Measurements from ENCODE around the gene ZNF41. TPM values are rescaled to one million over a fixed set of nuclear protein-coding genes. Genes with fewer than 3 reads are reported as not detected.

ZNF41 gene
- total and polyA plus RNA-seq, 7 donors = 3.0 to 8.4 (median 4.3) TPM

DNA sequence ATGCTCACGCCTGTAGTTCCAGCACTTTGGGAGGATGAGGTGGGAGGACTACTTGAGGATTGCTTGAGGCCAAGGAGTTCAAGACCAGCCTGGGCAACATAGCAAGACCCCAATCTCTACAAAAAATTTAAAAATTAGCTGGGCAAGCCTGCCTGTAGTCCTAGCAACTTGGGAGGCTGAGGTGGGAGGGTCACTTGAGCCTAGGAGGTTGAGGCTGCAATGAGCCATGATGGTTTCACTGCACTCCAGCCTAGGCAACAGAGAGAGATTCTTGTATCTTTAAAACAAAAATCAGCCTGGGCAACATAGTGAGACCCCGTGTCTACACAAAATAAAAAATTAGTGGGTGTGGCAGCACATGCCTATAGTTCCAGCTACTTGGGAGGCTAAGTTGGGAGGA is 1.9 kb downstream of the ZNF41 start:
- peaks cover 0 to 20% (median 0%) of the 10 kb centered on the region in 4 donors for H3K4me1 ChIP-seq
- no peak overlapping the region for H3K27ac ChIP-seq
- TF ChIP-seq POLR2AphosphoS5 (IDR thresholded peaks at IDR 0.05) (no peak), EP300 (IDR thresholded peaks at IDR 0.05) (no peak)
- intact Hi-C loops (cut with DNase I) = loop anchor here (10.0 kb wide), 1 partner anchor 336 kb away; the partner anchor contains the start of genes NDUFB11 and RBM10
- 70 to 90% methylated on average over 2 of the region's 2 CpGs for WGBS, 2 donors
- no peaks in the 10 kb centered on the region for H3K27me3 ChIP-seq
- no peak overlapping the region for H3K4me3 ChIP-seq
- no peaks in the 10 kb centered on the region for H3K36me3 ChIP-seq
- H3K9me3 ChIP-seq = no peaks in the 10 kb centered on the region
- peak; percentile 35 for DNase-seq

DNA sequence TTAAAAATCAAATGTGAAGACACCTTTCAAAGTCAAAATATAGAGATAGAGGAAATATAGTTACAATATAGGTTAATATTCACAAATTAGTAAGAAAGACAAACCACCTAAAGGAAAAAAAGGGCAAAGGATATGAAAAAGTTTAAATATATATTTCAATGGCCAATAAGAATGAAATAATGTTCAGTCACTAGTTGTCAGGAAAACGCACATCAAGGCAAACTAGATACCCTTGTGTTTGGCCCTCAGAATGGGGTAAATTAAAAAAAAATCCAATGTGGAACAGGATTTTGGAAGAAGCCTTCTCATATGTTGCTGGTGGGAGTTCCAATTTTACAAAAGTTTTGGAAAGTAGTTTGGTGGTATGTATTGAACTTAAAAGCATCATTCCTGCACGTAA is 2.4 kb downstream of the ZNF41 start:
- H3K36me3 ChIP-seq = no peaks in the 10 kb centered on the region
- WGBS, 2 donors = 41 to 43% methylated on average over 2 of the region's 2 CpGs
- intact Hi-C loops (cut with DNase I) = loop anchor here (10.0 kb wide), 1 partner anchor 336 kb away; the partner anchor contains the start of genes NDUFB11 and RBM10
- DNase-seq = no peak
- H3K27me3 ChIP-seq = no peaks in the 10 kb centered on the region
- H3K4me1 ChIP-seq = peaks cover 0 to 20% (median 0%) of the 10 kb centered on the region in 4 donors
- H3K27ac ChIP-seq = no peak overlapping the region
- no peak overlapping the region for H3K4me3 ChIP-seq
- TF ChIP-seq CTCF (IDR thresholded peaks at IDR 0.05) (no peak), EP300 (IDR thresholded peaks at IDR 0.05) (no peak), POLR2AphosphoS5 (IDR thresholded peaks at IDR 0.05) (no peak), POLR2A (IDR thresholded peaks at IDR 0.05) (no peak)
- no peaks in the 10 kb centered on the region for H3K9me3 ChIP-seq

- no peak overlapping the region for H3K27ac ChIP-seq
Observed at GRCh38 chrX:47475476-47475875, 7.5 kb downstream of the ZNF41 start.

GRCh38 chrX:47467106-47467505 is 15.9 kb downstream of the ZNF41 start:
- H3K27me3 ChIP-seq = no peaks in the 10 kb centered on the region

More at GRCh38 chrX:47475476-47475875, 7.5 kb downstream of the ZNF41 start:
- no peaks in the 10 kb centered on the region for H3K36me3 ChIP-seq
- TF ChIP-seq EP300 (IDR thresholded peaks at IDR 0.05) (no peak), POLR2AphosphoS5 (IDR thresholded peaks at IDR 0.05) (no peak), POLR2A (IDR thresholded peaks at IDR 0.05) (no peak), CTCF (IDR thresholded peaks at IDR 0.05) (no peak)
- no peaks in the 10 kb centered on the region for H3K27me3 ChIP-seq
- H3K4me1 ChIP-seq = no peaks in the 10 kb centered on the region
- no peak overlapping the region for H3K4me3 ChIP-seq
- no peak for DNase-seq
- no peaks in the 10 kb centered on the region for H3K9me3 ChIP-seq
- intact Hi-C loops (cut with DNase I) = no loop called here

GRCh38 chrX:47460561-47460960 is 22.5 kb downstream of the ZNF41 start:
- 94 to 97% methylated on average over 1 of the region's 1 CpG for WGBS, 2 donors
- no peak overlapping the region for H3K27ac ChIP-seq
- intact Hi-C loops (cut with DNase I) = no loop called here
- H3K4me1 ChIP-seq = no peaks in the 10 kb centered on the region
- no peak for TF ChIP-seq POLR2A (IDR thresholded peaks at IDR 0.05)
- TF ChIP-seq CTCF (IDR thresholded peaks at IDR 0.05) = no peak
- no peak for TF ChIP-seq POLR2AphosphoS5 (IDR thresholded peaks at IDR 0.05)
- no peak for TF ChIP-seq EP300 (IDR thresholded peaks at IDR 0.05)
- peaks cover 0 to 8% (median 3%) of the 10 kb centered on the region in 4 donors for H3K36me3 ChIP-seq
- H3K4me3 ChIP-seq = no peak overlapping the region
- H3K27me3 ChIP-seq = no peaks in the 10 kb centered on the region
- H3K9me3 ChIP-seq = no peaks in the 10 kb centered on the region
- no peak for DNase-seq

More at GRCh38 chrX:47467106-47467505, 15.9 kb downstream of the ZNF41 start:
- peaks cover 0 to 10% (median 0%) of the 10 kb centered on the region in 4 donors for H3K36me3 ChIP-seq
- H3K9me3 ChIP-seq = no peaks in the 10 kb centered on the region
- no peak overlapping the region for H3K4me3 ChIP-seq
- DNase-seq = no peak
- H3K27ac ChIP-seq = no peak overlapping the region
- intact Hi-C loops (cut with DNase I) = no loop called here
- WGBS, 2 donors = 95% methylated on average over 5 of the region's 5 CpGs
- no peaks in the 10 kb centered on the region for H3K4me1 ChIP-seq
- TF ChIP-seq POLR2AphosphoS5 (IDR thresholded peaks at IDR 0.05) = no peak
- TF ChIP-seq EP300 (IDR thresholded peaks at IDR 0.05) = no peak
- TF ChIP-seq CTCF (IDR thresholded peaks at IDR 0.05) = no peak
- no peak for TF ChIP-seq POLR2A (IDR thresholded peaks at IDR 0.05)
